H1 (cell line): ENCODE measurements around the gene CENPC. TPM values are rescaled to one million over a fixed set of nuclear protein-coding genes. Genes with fewer than 3 reads are reported as not detected.

Experiments
- RBBP5 ChIP-seq: IDR thresholded peaks from 2 replicates; pipeline ENCODE4 v1.7.1; 2012; ENCODE audit warnings: low read depth, mild to moderate bottlenecking, inconsistent platforms, low read length, moderate library complexity, borderline replicate concordance
- SRF ChIP-seq: IDR thresholded peaks from 2 replicates; pipeline ENCODE4 v1.6.1; 2011; ENCODE audit warnings: mild to moderate bottlenecking, low read depth, low read length, moderate library complexity
- polyA plus RNA-seq, 7 experiments: library from polyadenylated mRNA; depleted of rRNA in 3 of 7; stranded (reverse) in 5 of 7; unstranded in 2 of 7; fragments of >200 nt in 5 of 7; fragments of 200-250 nt in 2 of 7; gene quantifications; 1 replicate in 5 of 7; 2 replicates in 1 of 7; 4 replicates in 1 of 7; pipeline versions ENCODE4 v1.2.1 to v1.2.3, GENCODE V29; 2011 to 2013; ENCODE audit warnings: missing spikeins in 2 of 7, mixed read lengths in 2 of 7
- total RNA-seq: library from RNA; stranded (reverse); fragmentation: NEBNext Ultra II Directional; extraction: Animal tissue kit (Norgen Biotek cat#: 25700); gene quantifications from 2 replicates; pipeline ENCODE4 v1.2.1, GENCODE V29; 2021

CENPC gene
- total and polyA plus RNA-seq, 2 of the 8 experiments (the other 6 are each of a cell fraction or from before 2014, with no cell fraction given), result 2.8 to 15.7 TPM

DNA sequence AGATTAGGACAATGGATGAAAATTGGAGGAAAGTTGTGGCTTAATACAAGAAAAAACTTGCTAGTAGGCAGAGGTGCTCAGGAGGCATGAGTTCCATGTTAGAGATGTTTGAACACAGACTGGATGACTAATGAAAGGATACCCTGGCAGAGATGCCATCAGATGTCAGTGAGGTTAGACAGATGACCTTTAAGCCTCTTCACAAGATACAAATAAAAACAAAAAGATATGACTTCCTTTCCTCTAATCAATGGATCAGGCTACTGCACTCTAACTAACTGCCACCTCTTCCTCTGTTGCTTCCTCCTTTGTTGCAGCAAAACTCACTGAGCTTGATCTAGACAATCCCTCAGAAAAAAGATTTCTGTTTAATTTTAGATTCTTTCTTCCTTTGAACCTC lies 27.9 kb upstream of the CENPC start (continued):
- TF ChIP-seq RBBP5, result no peak
- no peak for TF ChIP-seq SRF
